HT1080 (cell line): ENCODE measurements around the gene UACA. TPM values are rescaled to one million over a fixed set of nuclear protein-coding genes. Genes with fewer than 3 reads are reported as not detected.
"Not testable (repeated sequence)": the region's sequence is repeated elsewhere in the genome, so short reads cannot be mapped to it uniquely, and the experiment has no call there.

Experiments
- DNase-seq: peaks from one replicate; pipeline ENCODE4 v3.0.0-alpha.2; 2015; ENCODE audit warnings: low read depth
- polyA plus RNA-seq, 2 experiments: library from polyadenylated mRNA; depleted of rRNA; stranded (reverse); fragments of >200 nt; gene quantifications; 2 replicates each; pipeline ENCODE4 v1.2.3, GENCODE V29; 2015
- total RNA-seq: library from RNA; depleted of rRNA; stranded (reverse); fragments of >200 nt; shearing (Covaris generic); gene quantifications from 2 replicates; pipeline ENCODE4 v1.2.3, GENCODE V29; 2014; rRNA removed

UACA gene, protein sequence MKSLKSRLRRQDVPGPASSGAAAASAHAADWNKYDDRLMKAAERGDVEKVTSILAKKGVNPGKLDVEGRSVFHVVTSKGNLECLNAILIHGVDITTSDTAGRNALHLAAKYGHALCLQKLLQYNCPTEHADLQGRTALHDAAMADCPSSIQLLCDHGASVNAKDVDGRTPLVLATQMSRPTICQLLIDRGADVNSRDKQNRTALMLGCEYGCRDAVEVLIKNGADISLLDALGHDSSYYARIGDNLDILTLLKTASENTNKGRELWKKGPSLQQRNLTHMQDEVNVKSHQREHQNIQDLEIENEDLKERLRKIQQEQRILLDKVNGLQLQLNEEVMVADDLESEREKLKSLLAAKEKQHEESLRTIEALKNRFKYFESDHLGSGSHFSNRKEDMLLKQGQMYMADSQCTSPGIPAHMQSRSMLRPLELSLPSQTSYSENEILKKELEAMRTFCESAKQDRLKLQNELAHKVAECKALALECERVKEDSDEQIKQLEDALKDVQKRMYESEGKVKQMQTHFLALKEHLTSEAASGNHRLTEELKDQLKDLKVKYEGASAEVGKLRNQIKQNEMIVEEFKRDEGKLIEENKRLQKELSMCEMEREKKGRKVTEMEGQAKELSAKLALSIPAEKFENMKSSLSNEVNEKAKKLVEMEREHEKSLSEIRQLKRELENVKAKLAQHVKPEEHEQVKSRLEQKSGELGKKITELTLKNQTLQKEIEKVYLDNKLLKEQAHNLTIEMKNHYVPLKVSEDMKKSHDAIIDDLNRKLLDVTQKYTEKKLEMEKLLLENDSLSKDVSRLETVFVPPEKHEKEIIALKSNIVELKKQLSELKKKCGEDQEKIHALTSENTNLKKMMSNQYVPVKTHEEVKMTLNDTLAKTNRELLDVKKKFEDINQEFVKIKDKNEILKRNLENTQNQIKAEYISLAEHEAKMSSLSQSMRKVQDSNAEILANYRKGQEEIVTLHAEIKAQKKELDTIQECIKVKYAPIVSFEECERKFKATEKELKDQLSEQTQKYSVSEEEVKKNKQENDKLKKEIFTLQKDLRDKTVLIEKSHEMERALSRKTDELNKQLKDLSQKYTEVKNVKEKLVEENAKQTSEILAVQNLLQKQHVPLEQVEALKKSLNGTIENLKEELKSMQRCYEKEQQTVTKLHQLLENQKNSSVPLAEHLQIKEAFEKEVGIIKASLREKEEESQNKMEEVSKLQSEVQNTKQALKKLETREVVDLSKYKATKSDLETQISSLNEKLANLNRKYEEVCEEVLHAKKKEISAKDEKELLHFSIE (N-terminal part only)
- total RNA-seq, result 38.9 and 56.1 TPM in 2 replicates
- polyA plus RNA-seq (2015; cell fraction: cytosol; rRNA removed), result 30.4 and 40.3 TPM in 2 replicates
- 211 and 226 TPM in 2 replicates for polyA plus RNA-seq (2015; cell fraction: nucleus; rRNA removed)

DNA sequence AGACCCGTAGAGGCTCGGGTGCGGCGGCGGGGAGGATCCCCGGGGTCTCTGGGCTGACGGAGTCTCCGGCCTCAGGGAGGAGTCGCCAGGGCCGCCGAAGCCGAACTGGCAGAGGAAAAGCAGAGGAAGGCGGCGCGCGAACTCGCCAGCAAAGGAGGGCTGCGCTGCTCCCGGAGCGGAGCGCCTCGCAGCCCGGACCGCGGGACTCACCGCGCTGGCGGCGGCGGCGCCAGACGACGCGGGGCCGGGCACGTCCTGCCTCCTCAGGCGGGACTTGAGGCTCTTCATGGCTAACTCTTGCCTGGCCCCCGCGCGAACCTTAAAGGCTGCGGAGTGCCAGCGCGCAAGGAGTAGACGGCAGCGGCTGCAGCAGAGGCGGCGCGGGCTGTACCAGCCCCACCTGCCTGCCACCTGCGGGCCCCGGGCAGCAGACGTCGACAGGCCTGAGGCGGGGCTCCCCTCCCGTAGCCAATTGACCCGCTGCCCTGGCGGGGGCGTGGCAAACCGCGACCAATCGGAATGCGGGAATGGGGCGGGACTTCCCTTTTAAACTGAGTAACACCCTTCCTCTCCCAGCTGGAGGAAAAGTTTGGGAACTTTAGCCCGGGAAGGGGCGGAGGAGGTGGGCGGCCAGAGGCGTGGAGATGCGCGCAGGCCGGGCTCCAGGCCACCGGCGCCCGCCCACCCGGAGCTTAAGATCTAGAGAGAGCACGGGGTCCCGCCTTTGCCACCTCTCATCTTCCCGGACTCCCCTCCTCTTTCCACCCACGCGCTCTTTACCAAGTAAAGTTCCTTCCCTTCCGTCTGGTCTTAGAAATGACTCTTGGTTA is at the start of gene UACA:
UACA (minus strand) TSS at position 439 of the 830 bp plus-strand sequence; CDS start at position 288, 151 bp downstream.
- DNase-seq, result peak; percentile 99

DNA sequence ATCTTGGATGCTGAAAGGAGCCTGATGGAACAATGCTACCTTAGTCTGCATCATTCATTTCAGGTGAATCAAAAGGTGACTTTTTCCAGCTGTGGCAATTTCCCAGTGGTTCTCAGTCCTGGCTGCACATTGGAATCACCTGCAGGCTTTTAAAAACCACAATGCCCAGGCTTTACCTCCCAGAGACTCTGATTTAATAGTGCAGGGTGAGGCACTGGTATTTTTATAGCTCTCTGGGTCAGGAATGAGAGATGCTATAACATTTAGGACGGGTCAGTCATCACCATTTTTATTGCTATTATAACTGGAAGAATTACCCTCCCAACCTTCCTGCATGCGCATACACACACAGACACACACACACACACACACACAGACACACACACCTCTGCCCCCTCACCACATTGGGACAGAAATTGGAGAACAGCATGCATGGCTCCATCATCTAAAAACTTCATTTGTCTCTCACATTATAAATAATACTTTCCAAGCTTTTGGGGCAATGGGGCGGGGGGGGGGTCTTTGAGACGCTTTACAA is 49.5 kb upstream of the UACA start:
- no peak for DNase-seq

DNA sequence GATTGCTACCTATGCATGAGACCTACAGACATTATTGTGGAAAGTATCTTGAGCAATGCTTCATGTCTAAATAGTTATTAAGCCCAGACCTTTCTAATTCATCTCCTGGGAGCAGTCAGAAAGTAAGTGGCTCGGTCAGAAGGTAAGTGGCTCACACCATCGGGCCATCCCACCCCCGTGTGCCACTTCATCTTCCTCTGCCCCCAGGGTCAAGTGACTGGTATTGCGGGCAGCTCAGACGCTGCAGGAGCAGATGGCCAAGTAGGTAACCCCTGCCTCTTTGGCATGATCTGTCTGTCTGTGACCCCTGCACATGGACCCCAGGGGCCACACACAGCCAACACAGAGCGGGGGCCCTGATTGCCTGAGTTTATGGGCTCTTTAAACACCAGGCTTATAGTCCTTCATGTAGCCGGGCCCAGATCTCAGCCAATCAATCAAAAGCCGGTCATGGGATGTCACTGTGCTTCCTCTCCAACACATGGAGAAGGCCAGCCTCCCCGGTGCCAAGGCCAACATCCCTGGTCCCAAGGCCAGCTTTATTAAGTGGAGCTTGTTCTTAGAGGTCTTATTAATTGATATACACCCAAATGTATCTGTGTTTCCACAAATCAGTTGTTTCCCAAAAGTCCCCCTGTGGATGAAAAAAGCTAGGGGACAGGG is 47.7 kb upstream of the UACA start:
- no peak for DNase-seq

DNA sequence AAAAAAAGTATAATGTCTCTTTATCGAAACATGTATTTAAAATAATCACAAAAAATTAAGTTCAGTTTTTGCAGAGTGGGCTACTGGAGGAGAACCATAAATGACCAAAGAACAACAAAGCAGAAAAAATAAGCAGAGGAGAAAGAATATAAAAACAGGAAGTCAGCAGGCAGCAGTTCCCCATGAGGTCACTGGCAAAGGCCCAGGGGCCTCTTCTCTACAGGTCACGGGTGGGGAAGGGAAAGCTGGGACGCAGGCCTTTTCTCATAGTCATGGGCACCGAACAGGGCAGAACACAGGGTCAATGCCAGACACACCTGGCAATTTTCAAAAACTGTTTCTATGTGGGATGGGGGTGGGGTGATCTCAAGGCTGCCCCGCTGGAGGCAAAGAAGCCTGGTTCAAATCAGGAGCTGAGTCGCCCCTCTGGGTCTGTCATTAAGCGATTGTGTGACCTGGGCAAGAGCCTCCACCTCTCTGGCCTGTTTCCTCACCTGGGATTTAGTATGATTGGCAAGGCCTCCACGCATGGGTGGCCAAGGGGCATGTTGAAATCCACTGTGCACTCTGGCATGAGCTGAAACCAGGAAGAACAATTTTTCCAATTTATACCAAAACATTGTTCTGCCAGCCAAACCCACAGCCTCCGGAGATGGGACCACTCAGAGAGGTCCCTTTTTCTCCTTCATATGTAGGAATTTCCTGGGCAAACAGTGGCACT is 43.8 kb upstream of the UACA start:
- no peak for DNase-seq

DNA sequence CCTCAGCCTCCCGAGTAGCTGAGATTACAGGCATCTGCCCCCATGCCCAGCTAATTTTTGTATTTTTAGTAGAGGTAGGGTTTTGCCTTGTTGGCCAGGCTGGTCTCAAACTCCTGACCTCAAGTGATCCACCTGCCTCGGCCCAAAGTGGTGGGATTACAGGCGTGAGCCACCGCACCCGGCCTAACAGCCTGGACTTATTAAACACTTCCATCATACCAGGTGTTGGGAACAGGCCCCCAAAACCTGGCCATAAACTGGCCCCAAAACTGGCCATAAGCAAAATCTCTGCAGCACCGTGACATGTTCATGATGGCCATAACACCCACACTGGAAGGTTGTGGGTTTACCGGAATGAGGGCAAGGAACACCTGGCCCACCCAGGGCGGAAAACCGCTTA is 41.0 kb upstream of the UACA start:
- not testable (repeated sequence) for DNase-seq

DNA sequence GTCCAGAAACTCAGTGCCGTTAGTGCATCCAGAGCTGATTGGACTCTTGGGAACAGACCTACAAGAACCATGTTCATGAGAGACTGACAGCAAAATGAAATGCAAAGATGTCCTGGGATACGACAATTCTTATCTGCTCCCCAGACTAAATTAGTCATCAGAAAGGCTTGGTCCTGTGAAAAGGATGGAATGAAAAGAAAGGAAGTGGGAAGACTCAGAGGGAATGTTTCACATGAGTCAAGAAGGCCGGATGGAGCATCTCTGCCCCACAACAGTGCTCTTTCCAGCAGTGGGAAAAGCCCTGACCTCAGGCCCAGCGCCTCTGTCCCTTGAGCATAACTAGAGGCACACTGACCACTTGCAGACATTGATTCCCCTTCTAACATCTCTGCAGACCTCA is 39.3 kb upstream of the UACA start:
- DNase-seq, result peak; percentile 96

DNA sequence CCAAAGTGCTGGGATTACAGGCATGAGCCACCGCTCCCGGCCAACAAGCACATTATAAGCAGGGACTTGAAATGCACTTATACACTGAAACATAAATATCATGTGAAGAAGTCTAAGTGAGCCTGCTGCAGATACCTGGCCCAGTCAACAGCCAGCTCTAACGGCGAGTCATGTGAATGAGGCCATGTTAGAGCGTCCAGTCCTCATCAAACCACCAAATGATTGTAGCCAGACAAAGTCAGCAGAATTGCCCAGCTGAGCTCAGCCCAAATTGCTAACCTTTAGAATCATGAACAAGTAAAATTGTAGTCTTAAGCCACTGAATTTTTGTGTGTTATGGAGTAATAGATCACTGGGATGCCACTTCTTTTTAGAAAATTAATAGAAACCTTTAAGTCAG is 37.8 kb upstream of the UACA start:
- no peak for DNase-seq

DNA sequence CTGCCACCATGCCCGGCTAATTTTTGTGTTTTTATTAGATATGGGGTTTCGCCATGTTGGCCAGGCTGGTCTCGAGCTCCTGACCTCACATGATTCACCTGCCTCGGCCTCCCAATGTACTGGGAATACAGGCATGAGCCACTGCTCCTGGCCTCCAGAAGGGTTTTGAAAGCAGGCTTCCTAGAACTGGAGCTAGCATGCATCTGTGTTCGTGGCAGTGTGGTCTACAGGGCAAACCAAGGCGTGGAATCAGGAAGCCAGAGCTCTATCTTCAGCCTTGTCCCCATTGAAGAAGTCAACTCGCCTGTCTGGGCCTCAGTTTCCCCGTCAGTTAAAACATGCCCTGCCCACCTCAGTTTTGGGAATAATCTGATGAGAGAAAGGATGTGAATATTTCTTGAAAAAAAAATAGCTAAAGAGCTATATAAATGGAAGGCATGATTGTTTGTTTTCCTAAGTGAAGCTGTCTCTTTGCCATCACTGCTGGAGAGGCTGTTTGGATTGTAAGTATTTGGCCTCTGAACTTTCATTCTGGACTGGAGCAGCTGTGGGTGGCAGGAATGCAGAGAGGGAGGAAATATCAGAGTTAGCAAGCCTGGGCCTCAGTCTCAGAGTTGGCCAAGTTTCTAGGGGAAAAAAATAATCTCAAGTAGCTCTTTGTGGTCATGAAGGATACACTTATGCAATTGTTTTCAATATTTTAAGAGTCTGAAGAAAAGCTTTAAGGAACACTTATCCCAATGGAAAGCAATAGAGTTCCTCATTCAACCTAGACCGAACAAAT is 36.5 kb upstream of the UACA start:
- DNase-seq, result peak; percentile 91

DNA sequence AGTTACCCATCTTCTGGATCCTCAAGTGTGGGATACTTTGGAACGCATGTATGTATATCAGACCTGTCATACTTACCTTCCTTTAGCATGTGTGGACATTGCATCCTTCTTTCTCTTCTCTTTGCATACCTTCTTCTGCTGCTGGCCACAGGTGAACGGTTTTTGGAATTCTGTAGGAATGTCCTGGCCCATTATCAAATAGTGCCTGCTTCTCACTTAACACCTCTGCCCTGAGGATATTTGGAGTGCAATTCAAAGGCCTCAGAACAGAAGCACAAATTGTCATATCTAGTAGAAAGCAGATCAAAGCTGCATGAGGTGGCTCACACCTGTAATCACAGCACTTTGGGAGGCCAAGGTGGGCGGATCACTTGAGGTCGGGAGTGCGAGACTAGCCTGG is 34.1 kb upstream of the UACA start:
- DNase-seq, result no peak

DNA sequence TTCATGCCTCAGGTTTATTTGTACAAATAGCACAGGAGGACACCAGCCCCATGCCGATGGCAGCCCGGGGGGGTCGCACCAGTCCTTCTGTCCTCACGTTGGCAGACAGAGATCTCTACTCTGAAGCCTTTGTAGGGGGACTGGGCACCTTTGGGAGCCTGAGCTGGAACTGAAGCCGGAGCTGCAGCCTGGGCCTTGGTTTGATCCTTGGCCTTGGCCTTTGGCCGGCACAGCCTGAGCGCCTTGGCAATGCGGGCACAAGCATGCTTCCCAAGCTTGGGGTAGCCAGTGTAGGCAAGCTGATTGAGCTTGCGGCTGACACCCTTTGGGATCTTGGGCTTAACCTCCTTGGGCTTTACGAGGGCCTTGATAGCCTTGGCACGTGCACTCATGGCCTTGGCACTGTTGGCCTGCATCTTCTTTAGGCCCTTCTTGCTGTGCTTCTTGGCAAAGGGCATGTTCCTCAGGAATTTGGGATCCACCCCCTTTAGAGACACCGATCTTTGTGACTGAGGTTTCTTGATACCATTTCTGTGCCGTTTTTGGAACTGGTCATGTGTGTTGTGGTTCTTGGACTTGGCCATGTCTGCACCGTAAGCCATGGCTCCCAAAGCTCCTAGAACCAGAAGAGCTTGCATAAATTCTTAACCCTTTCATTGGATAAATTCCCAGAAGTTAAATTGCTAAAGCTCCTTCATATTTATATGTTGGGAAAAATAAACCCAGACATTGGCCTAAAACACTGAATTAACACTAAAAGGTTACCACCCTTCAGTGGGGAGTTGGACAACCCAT is 33.4 kb upstream of the UACA start:
- no peak for DNase-seq

DNA sequence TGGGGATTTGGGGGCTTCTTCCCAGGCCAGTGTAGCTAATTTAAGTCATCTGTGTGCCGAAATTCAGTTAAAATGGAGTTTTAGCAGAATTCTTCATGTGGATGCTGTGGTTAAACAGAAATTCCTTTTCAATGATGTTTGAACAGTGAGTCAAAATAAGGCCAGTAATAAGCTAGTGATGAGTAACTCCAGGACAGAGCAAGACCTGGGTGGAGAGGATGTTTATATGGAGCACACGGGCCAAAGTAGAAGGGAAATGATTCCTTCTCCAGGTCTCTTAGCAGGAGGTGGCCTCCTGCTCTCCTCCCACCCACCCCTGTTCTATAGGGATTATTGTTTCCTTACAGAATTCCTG is 31.9 kb upstream of the UACA start:
- peak; percentile 98 for DNase-seq

DNA sequence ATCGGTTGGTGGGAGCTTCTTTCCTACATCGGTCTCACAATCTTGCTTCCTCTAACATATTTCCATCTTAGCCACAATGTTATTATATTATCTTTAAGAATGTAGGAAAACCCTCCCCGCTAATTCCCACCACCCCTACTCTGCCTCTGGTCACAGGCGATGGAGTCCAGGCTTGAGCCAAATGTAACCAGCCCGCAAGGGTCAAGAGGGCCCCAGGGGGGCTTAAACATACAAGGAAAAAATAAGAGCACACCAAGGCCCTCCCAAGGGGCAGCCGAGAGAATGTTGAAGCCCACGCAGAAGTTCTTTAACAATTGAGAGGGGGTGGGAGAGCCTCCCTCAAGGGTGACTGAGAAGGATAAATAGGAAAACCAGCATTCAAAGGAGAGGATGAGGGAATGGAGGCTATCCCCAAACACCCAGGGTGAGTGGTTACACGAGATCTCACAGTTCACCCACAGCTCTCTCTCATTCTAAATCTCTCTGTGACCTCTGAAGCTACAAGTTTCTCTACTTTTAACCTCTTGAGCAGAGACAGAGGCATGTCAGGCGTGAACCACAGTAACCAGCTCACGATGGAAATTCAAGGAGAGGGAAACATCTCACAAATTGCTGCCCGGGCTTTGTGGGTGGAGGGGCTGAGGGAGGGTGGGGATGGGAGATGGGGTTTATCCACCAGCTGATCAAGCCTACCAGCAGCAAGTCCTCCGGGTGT is 31.4 kb upstream of the UACA start:
- peak; percentile 48 for DNase-seq

DNA sequence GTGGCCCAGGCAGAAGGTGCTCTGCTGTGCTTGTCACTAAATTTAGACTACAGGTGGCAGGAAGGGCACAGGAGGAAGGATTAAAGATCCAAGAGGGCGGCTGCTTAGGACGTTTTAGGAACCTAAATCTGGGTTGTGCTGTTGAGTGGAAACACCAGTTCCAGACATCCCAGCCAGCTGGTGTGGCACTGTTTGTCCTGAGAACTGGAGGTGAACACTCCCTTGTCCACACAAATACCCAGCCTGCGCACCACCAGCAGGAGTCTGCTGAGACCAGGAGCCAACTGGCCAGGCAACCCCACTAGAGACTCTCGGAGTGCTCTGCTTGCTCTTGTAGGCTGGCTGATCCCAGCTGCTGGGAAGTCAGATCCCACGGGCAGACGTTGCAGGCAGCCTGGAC is 30.3 kb upstream of the UACA start:
- no peak for DNase-seq

DNA sequence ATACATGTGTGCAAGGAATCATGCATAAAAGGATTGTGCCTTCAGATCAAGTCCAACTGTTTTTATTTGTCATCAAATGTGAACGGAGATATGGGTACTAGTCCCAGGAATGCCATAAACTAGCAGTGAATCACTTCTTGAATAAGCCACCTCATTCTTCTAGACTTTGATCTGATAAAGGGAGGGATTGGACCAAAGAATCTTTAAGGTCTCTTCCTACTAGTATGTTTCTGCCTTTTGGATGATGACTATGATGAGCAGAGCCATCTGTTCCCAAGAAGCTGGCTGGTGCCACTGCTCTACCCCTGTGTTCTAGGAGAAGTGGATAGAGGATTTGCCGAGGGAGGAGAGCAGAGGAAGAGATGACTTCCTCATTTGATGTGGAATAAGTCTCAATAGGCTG is 28.8 kb upstream of the UACA start:
- peak; percentile 91 for DNase-seq

DNA sequence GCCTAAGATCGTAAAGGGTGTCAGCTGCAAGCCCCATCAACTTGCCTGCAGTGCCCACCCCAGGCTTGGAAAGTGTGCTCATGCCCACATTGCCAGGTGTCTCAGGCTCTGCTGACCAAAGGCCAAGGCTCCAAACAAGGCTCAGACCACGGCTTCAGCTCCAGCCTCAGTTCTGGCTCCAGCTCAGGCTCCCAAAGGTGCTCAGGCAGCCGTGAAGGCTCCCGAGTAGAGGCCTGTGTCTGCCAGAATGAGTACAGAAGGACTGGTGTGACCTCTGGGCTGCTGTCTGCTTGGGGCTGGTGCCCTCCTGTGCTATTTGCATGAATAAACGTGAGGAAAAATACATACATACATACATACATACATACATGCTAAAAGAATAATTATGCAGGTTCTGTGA is 27.9 kb upstream of the UACA start:
- no peak for DNase-seq

DNA sequence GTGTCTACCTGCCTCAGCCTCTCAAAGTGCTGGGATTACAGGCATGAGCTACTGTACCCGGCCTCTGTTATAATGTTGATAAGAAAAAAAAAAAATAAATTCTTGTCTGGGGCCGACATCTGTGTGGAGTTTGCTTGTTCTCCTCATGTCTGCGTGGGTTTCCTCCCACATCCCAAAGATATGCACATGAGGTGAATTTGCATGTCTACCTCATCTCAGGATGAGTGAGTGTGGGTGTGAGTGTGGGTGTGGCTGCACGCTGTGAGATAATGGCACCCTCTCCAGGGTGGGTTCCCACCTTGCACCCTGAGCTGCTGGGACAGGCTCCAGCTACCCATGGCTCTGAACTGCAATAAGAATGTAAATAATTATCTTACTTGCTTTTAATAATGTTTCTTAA is 25.9 kb upstream of the UACA start:
- no peak for DNase-seq
